HG03097 (cell line): Measurements from ENCODE around the gene APCDD1.

Experiments used
- ATAC-seq: cut with Tn5 transposase; IDR thresholded peaks from one replicate; pipeline ENCODE4 v1.9.1; 2021; ENCODE audit not compliant: unreplicated experiment, low FRiP score

Gene APCDD1

GRCh38 chr18:10430677-10431076 is 23.8 kb upstream of the APCDD1 start:
- ATAC-seq, result no peak

DNA sequence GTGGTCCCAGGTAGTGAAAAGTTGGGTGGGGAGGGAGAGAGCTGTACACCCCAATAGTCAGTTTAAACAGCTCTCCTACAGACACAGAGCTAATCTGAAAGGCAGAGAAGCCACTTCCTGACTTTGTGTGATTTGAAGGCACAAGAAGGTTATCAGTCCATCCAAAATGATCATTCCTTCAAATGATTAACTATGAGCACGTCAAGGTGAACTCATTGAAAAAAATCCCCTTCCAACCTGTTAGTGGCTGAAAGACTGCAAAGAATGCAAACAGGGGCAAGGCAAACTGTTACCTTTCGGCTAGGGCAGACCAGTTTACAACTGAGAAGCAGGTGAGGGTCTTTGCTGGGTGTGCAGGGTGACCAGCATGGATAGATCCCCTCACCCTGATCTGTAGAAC is 22.8 kb upstream of the APCDD1 start:
- no peak for ATAC-seq

DNA sequence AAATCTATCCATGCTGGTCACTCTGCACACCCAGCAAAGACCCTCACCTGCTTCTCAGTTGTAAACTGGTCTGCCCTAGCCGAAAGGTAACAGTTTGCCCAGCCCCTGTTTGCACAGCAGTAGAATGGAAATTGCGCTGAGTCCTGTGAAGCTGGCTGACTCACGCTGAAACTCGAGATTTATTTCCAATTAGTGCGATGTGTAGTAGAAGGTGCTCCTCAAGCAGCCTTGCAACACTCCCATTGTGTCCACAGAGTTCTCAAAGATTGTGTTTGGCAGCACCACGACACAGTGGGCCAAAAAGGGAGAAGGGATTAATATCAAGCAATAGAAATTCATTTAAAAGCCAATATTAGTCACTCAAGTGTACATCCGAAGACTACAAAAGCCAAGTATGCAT is 21.7 kb upstream of the APCDD1 start:
- no peak for ATAC-seq

- no peak for ATAC-seq
Measured at GRCh38 chr18:10436160-10436559, 18.3 kb upstream of the APCDD1 start.

DNA sequence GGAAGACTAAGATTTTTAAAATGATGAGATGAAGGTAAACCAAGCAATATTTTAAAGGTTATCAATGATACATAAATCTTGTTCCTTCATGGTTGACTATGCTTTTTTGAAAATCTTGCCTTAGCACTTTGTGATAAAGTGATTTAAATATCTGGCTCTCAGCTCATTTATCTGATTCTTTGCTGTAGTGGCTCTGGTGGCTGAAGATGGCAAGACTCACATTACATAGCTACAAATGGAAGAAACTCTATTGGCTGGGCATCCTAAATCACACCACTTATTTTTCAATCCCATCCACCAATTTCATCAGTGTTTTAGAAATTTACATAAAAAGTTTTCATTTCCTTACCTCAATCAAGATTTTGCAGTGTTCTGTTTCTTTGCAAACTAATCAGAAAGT is 16.6 kb upstream of the APCDD1 start:
- ATAC-seq, result no peak

GRCh38 chr18:10439898-10440297 is 14.5 kb upstream of the APCDD1 start:
- no peak for ATAC-seq

DNA sequence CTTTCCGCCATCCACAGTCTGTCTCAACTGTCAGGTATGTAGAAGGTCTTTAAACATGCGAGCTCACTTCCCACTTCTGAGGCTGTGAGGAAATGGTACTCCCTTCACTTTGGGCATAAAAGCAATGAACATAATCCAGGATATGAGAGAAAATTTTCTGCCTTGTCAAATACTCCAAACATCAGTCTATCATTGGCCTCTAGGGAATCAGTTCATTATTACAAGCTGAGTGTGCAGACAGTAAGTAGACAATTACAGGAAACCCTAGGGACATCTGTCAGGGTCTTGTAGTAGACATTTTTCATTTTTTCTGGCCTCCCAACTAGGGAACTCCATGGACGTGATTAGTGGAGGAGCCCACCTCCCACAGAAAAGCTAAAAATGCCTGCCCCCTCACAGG is 13.6 kb upstream of the APCDD1 start:
- ATAC-seq, result no peak

GRCh38 chr18:10441472-10441871 is 13.0 kb upstream of the APCDD1 start:
- no peak for ATAC-seq

GRCh38 chr18:10442551-10442971 is 11.9 kb upstream of the APCDD1 start:
- ATAC-seq, result no peak

- no peak for ATAC-seq
Measured at GRCh38 chr18:10443001-10443400, 11.4 kb upstream of the APCDD1 start.

DNA sequence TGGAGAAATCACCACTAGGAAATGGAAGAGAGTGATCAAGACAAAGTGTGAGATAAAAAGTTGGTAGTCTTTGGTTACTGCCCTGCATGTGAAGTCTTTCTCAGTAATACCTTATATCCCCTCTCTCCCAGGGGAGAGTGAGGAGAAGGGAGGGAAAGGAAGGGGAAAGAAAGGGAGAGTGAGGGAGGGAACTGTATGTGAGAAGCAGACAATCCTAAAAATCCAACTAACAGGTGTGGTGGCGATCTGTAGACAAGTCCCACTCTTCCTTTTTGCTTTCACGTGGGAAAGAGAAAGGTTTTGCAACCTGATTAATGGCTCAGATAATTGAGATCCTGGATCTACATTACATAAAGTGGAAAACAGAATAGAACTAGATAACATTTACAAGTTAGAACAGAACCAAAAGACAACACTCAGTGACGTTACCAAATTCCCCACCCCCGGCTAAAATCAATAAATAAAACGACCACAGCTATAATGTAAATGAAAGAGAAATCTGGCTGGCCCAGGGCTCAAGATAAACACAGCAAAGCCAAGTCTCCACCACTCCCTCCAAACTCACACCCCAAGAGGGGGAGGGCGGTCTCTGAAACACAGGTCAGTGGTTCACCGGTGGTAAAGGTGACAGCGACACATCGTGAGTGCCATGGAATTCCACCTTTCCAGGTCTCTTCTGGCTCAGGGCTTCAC is 10.0 kb upstream of the APCDD1 start:
- no peak for ATAC-seq

- no peak for ATAC-seq
Measured at GRCh38 chr18:10449396-10449795, 5.0 kb upstream of the APCDD1 start.

GRCh38 chr18:10450986-10451385 is 3.4 kb upstream of the APCDD1 start:
- ATAC-seq, result no peak

DNA sequence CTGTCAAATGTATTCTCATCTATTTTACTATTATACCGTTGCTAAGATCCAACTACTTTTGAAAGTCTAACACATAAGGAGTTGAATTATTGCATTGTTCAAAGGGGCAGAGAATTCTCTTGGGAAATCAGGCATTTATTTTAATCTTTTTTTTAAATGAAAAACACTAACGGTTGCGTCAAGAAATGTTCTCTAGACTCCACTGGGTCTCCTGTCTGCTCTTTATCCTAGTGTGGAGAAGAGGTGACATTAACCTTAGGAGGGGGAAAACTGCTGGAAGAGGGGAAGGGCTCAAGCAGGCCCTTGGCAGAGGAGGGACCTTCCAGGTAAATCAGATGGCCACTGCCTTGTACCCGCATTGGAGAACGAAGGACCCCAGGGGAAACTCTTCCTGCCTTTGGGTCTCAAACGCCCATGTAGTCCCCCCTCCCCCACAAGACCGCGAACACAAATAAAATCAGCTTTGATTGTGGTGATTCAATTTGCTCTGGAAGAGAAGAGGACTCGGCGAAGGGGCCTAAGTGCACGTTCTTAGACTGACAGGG is 1.1 kb upstream of the APCDD1 start:
- no peak for ATAC-seq

DNA sequence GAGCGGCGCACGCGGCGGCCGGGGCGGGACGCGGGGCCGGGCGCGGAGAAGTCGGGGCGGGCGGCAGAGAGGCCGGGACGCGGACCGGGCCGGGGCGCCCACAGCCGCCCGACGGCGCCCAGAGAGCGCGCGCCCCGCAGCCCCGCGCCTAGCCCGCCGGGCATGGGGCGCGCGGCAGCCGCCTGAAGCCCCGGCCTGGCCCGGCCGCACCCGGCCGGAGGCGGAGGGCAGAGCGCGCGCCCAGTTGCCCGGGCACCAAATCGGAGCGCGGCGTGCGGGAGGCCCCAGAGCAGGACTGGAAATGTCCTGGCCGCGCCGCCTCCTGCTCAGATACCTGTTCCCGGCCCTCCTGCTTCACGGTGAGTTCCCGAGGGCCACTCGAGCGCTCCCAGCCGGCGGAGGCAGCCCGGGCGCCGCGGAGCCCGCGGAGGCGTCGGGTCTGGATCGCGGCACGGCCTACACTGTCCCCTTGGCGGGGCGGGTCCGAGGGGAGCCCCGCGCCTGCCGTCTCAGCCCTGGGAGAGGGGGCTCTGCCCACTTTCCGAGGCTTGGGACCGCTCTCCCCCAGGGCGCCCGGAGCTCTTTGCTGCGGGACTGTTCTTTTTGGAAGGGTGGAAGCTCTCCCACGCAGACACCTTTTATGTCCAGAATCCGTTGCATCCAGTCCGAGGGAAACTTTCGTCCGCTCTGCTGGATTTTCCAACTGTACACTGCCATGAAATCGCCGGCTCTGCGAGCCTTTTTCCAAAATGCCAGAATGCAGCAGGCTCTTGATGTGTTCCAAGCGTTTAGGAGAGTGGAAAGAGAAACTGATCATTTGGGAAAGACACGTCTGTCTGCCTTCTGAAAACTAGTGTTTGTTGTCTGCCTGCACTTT is 484 bp downstream of the APCDD1 start:
- no peak for ATAC-seq

GRCh38 chr18:10455726-10456453 is 1.5 kb downstream of the APCDD1 start:
- no peak for ATAC-seq

GRCh38 chr18:10456718-10457117 is 2.3 kb downstream of the APCDD1 start:
- no peak for ATAC-seq

DNA sequence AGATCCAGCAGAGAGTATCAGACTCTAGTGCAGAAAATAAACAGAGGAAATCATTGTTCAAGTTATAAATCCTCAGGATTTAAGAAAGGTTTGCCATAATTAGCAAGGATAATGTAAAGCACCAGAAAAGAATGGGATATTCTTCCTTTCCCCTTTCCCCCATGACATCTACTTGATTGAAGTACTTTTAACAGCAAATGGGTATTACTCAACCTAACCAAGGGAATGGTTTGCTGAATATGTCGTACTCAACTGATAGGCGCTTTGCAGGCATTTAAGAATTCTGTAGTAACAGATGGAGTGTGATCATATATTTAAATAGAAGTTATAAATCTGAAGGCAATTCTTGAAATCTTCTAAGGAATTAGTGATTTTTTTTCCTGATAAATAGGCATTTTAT is 2.7 kb downstream of the APCDD1 start:
- no peak for ATAC-seq

DNA sequence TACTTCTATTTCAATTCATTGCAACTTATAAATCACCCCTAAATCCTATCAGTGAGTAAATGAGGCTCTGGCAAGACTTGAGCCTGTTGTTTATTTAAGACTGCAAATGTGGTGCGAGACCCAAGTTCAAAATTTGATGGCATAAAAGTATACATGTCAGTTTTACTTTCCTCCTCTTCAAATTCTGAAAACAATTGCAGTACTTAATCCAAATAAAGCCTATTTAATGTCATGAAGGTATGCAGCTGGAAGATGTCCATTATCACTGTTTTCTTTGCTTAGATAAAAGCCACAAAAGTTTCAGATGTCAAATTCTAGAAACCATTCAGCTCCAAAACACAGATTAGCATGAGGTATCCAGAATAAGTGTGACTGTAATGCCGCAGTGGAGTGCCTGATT is 3.3 kb downstream of the APCDD1 start:
- no peak for ATAC-seq

DNA sequence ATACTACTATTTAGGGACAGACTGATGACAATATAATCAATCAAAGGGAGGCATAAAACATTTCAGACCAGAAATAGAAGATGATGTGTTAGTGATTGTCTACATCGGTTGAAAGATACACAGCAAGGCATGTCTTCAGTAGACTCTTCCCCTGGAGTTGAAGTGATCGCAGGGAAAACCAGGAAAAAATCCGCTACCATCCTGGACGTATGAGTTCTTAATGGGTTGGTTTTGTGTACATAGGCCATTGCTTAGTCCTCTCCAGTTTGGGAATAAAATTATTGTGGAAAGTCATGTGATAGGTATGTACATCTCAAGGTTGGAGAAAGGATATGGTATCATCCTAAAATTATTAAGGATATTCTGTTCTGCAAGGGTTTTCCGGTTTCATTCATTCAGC is 4.3 kb downstream of the APCDD1 start:
- no peak for ATAC-seq

GRCh38 chr18:10459587-10459986 is 5.2 kb downstream of the APCDD1 start:
- ATAC-seq, result no peak
